Karpas-422 (cell line): ENCODE data around the gene NCOA4. TPM values are rescaled to one million over a fixed set of nuclear protein-coding genes. Genes with fewer than 3 reads are reported as not detected.

ENCODE experiments used
- DNase-seq: peaks from one replicate; pipeline ENCODE4 v3.0.0-alpha.2; 2015
- H2AFZ ChIP-seq: fragments of 200-600 bp; sonication (generic); 2 replicates; pipeline ENCODE4 v1.6.1; 2014; ENCODE audit warnings: antibody characterized with exemption, low read length, mixed read lengths
- H3K27ac ChIP-seq: fragments of 200-600 bp; sonication (generic); 2 replicates; pipeline ENCODE4 v1.5.1; 2014; ENCODE audit warnings: mild to moderate bottlenecking, low read length, moderate library complexity
- H3K27me3 ChIP-seq: fragments of 200-600 bp; sonication (generic); 2 replicates; pipeline ENCODE4 v1.6.1; 2014; ENCODE audit warnings: low read length, mixed read lengths
- H3K36me3 ChIP-seq: fragments of 200-600 bp; sonication (generic); 2 replicates; pipeline ENCODE4 v1.6.1; 2014; ENCODE audit warnings: low read length, mixed read lengths; ENCODE audit not compliant: insufficient read depth
- H3K4me1 ChIP-seq: fragments of 200-600 bp; sonication (generic); 2 replicates; pipeline ENCODE4 v1.6.1; 2014; ENCODE audit warnings: mild to moderate bottlenecking, low read length, mixed read lengths
- H3K4me2 ChIP-seq: fragments of 200-600 bp; sonication (generic); 2 replicates; pipeline ENCODE4 v1.6.1; 2014; ENCODE audit warnings: low read length, low read depth, mild to moderate bottlenecking; ENCODE audit not compliant: poor library complexity, severe bottlenecking
- H3K4me3 ChIP-seq: fragments of 200-600 bp; sonication (generic); 2 replicates; pipeline ENCODE4 v1.5.1; 2014; ENCODE audit warnings: mild to moderate bottlenecking, antibody characterized with exemption, low read length, mixed read lengths
- H3K79me2 ChIP-seq: fragments of 200-600 bp; sonication (generic); 2 replicates; pipeline ENCODE4 v1.6.1; 2014; ENCODE audit warnings: mild to moderate bottlenecking, low read length, mixed read lengths
- H3K9ac ChIP-seq: fragments of 200-600 bp; sonication (generic); 2 replicates; pipeline ENCODE4 v1.6.0; 2014; ENCODE audit warnings: low read length
- H3K9me2 ChIP-seq: fragments of 200-600 bp; sonication (generic), shearing (Covaris generic); replicated peaks from 2 replicates; pipeline ENCODE4 v1.6.0; 2014; ENCODE audit warnings: mild to moderate bottlenecking, low read length, moderate library complexity; ENCODE audit not compliant: insufficient read depth
- H3K9me3 ChIP-seq: fragments of 300-700, 200-600 bp; sonication (generic); 2 replicates; pipeline ENCODE4 v1.6.1; 2014; ENCODE audit warnings: low read length, mixed read lengths
- H4K20me1 ChIP-seq: fragments of 200-600 bp; sonication (generic); 2 replicates; pipeline ENCODE4 v1.6.1; 2014; ENCODE audit warnings: mild to moderate bottlenecking, antibody characterized with exemption, low read length, low read depth; ENCODE audit not compliant: insufficient read depth
- total RNA-seq: library from RNA; depleted of rRNA; stranded (reverse); fragments of >200 nt; shearing (Covaris generic); gene quantifications from 2 replicates; pipeline ENCODE4 v1.2.3, GENCODE V29; 2014; ENCODE audit warnings: low replicate concordance; rRNA removed

Gene NCOA4
- total RNA-seq, result 81.1 and 116 TPM in 2 replicates

GRCh38 chr10:46030091-46030937, at the start of gene NCOA4:
Gene NCOA4, minus strand, starts transcription at chr10:46030623. Its CDS starts 13,943 bp downstream, at chr10:46016680.
- peaks cover 30% of the 10 kb centered on the region for H3K4me1 ChIP-seq
- peak within 1 kb of the TSS; percentile 62 for H3K27ac ChIP-seq
- H4K20me1 ChIP-seq, result peaks cover 28% of the 10 kb centered on the region
- H3K36me3 ChIP-seq, result no peaks in the 10 kb centered on the region
- H3K27me3 ChIP-seq, result no peaks in the 10 kb centered on the region
- H3K9me2 ChIP-seq, result no peaks in the 10 kb centered on the region
- H3K9me3 ChIP-seq, result no peaks in the 10 kb centered on the region
- peak within 1 kb of the TSS; percentile 77 for H3K4me3 ChIP-seq
- peak within 1 kb of the TSS; percentile 93 for H3K9ac ChIP-seq
- H3K4me2 ChIP-seq, result peak within 1 kb of the TSS; percentile 93
- peak within 1 kb of the TSS; percentile 86; the same call in 1 of the 2 replicates for H2AFZ ChIP-seq
- DNase-seq, result peak; percentile 99
- peaks cover 50% of the 10 kb centered on the region for H3K79me2 ChIP-seq

GRCh38 chr10:46079831-46080585, 49.6 kb upstream of the NCOA4 start:
- Histone ChIP-seq H3K4me1 (no peaks in the 10 kb centered on the region), H2AFZ (no peak overlapping the region), H3K9me2 (no peaks in the 10 kb centered on the region), H4K20me1 (no peaks in the 10 kb centered on the region), H3K4me3 (no peak overlapping the region), H3K9ac (no peak overlapping the region), H3K79me2 (no peaks in the 10 kb centered on the region), H3K4me2 (no peak overlapping the region), H3K9me3 (no peaks in the 10 kb centered on the region), H3K27ac (no peak overlapping the region), H3K36me3 (no peaks in the 10 kb centered on the region), H3K27me3 (no peaks in the 10 kb centered on the region)
- DNase-seq, result no peak

- DNase-seq, result no peak
- H3K4me2 ChIP-seq, result no peak overlapping the region
- H3K9me3 ChIP-seq, result no peaks in the 10 kb centered on the region
- H3K4me1 ChIP-seq, result no peaks in the 10 kb centered on the region
- H3K9ac ChIP-seq, result no peak overlapping the region
- no peaks in the 10 kb centered on the region for H3K36me3 ChIP-seq
- no peaks in the 10 kb centered on the region for H3K79me2 ChIP-seq
- H3K27me3 ChIP-seq, result no peaks in the 10 kb centered on the region
- H3K4me3 ChIP-seq, result no peak overlapping the region
- H2AFZ ChIP-seq, result no peak overlapping the region
- H4K20me1 ChIP-seq, result no peaks in the 10 kb centered on the region
- H3K9me2 ChIP-seq, result no peaks in the 10 kb centered on the region
- H3K27ac ChIP-seq, result no peak overlapping the region
These were observed 47.4 kb upstream of the NCOA4 start for GRCh38 chr10:46077731-46078413.

GRCh38 chr10:46077141-46077554, 46.7 kb upstream of the NCOA4 start:
- no peak overlapping the region for H3K4me3 ChIP-seq
- no peaks in the 10 kb centered on the region for H3K9me3 ChIP-seq
- H3K4me1 ChIP-seq, result no peaks in the 10 kb centered on the region
- no peak overlapping the region for H3K27ac ChIP-seq
- DNase-seq, result no peak
- no peaks in the 10 kb centered on the region for H3K79me2 ChIP-seq
- H3K4me2 ChIP-seq, result no peak overlapping the region
- no peaks in the 10 kb centered on the region for H4K20me1 ChIP-seq
- no peak overlapping the region for H3K9ac ChIP-seq
- no peaks in the 10 kb centered on the region for H3K9me2 ChIP-seq
- H3K27me3 ChIP-seq, result no peaks in the 10 kb centered on the region
- H3K36me3 ChIP-seq, result no peaks in the 10 kb centered on the region
- H2AFZ ChIP-seq, result no peak overlapping the region

GRCh38 chr10:46075869-46076268, 45.4 kb upstream of the NCOA4 start:
- Histone ChIP-seq H3K4me2 (no peak overlapping the region), H3K27ac (no peak overlapping the region), H3K36me3 (no peaks in the 10 kb centered on the region), H3K79me2 (no peaks in the 10 kb centered on the region), H3K4me3 (no peak overlapping the region), H3K27me3 (no peaks in the 10 kb centered on the region), H3K4me1 (no peaks in the 10 kb centered on the region), H4K20me1 (no peaks in the 10 kb centered on the region), H3K9ac (no peak overlapping the region), H3K9me2 (no peaks in the 10 kb centered on the region), H2AFZ (no peak overlapping the region), H3K9me3 (no peaks in the 10 kb centered on the region)
- DNase-seq, result no peak

GRCh38 chr10:46074196-46074946, 43.9 kb upstream of the NCOA4 start:
- H2AFZ ChIP-seq, result no peak overlapping the region

GRCh38 chr10:46073564-46073963, 43.1 kb upstream of the NCOA4 start:
- Histone ChIP-seq H3K27ac (no peak overlapping the region), H3K4me1 (no peaks in the 10 kb centered on the region), H3K9me2 (no peaks in the 10 kb centered on the region), H3K4me2 (no peak overlapping the region), H4K20me1 (no peaks in the 10 kb centered on the region), H3K36me3 (no peaks in the 10 kb centered on the region), H2AFZ (no peak overlapping the region), H3K27me3 (no peaks in the 10 kb centered on the region), H3K9me3 (no peaks in the 10 kb centered on the region), H3K9ac (no peak overlapping the region), H3K4me3 (no peak overlapping the region), H3K79me2 (no peaks in the 10 kb centered on the region)
- DNase-seq, result no peak

More at GRCh38 chr10:46074196-46074946, 43.9 kb upstream of the NCOA4 start:
- H3K4me2 ChIP-seq, result no peak overlapping the region
- H3K27ac ChIP-seq, result no peak overlapping the region
- H3K27me3 ChIP-seq, result no peaks in the 10 kb centered on the region
- H3K79me2 ChIP-seq, result no peaks in the 10 kb centered on the region
- H3K36me3 ChIP-seq, result no peaks in the 10 kb centered on the region
- H4K20me1 ChIP-seq, result no peaks in the 10 kb centered on the region
- no peaks in the 10 kb centered on the region for H3K4me1 ChIP-seq
- no peak for DNase-seq
- H3K9me3 ChIP-seq, result no peaks in the 10 kb centered on the region
- H3K9ac ChIP-seq, result no peak overlapping the region
- no peak overlapping the region for H3K4me3 ChIP-seq
- no peaks in the 10 kb centered on the region for H3K9me2 ChIP-seq
